GM12865 (cell line): ENCODE data around the gene ENO4.

ENCODE experiments used
- DNase-seq: peaks from one replicate; pipeline ENCODE4 v3.0.0; 2010; ENCODE audit warnings: low read depth
- H3K4me3 ChIP-seq: 2 replicates; pipeline ENCODE4 v1.5.1; 2011; ENCODE audit warnings: mild to moderate bottlenecking, low read depth, low read length, control low read depth
- CTCF ChIP-seq: IDR thresholded peaks from 2 replicates; pipeline ENCODE4 v1.5.1; 2011; ENCODE audit warnings: low read length, control low read depth, low read depth, inconsistent platforms; ENCODE audit not compliant: insufficient read depth; ENCODE audit errors: missing control alignments

The ENO4 gene

DNA sequence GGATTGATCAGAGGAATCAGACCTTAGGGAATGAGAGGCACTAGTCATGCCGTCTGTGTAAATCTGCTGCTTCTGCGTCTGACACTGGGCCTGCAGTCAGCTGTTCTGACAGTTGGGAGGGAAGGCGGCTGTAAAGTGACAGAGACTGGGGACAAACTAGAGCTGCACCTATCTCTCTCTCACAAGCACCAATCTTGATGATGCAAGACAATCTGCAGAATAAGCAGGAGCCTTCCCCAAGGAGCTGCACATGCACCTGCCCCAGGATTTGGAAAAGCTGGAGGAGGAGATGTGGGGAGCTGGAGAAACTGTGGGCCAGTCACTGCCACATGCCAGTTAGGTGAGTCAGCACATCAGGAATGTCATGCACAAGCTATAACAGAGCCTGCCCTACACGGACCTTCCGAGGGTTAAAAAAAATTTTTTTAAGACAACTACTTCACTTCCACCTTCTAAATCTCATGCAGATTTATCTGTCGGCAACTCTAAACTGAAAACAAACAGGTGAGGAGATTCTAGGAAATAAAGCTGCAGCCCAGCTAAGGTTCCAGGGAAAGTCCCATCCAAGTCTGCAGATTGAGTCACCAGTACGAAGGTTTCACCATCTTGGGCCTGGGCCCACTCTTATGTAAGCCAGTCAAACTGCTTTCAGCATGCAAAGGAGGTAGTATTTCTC is 39.2 kb downstream of the ENO4 start:
- no peak for TF ChIP-seq CTCF
- H3K4me3 ChIP-seq: no peak overlapping the region
- DNase-seq: no peak

DNA sequence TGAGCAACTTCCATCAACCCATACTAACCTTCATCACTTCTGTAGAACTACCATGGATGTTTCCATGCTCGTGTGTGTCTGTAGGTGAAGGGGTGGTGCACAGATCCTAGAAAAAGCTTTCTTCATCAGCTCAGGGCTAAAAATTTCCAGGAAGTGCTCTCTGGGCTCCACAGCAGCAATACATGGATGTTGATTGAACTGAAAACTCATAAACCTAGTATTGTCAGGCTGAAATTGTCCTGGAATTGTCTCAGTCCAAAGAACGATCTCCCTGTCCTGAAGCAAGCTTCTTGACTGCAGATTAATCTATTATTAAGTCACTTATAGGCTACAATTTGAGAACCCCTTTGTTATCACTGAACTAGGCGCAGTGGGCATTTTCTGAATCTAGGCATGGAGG is 39.8 kb downstream of the ENO4 start:
- DNase-seq: no peak
- no peak overlapping the region for H3K4me3 ChIP-seq
- no peak for TF ChIP-seq CTCF

DNA sequence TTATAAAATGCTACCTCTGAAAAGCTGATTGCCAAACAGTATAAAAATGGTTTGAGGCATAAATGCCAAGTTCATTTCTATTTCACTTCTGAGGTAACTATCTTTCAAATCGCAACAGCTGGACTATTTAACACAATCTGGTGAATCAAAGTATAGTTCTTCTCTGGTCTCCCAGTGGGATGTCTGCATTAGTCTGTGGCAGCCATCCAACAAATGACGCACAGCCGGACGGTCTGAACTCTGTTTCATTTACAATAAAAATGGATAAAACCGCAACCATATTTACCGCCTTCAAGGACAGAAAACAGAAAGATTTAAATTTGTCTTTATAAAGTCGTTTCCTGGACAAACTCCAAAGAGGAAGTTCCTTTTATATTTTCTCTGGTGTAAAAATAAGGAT is 41.9 kb downstream of the ENO4 start:
- no peak for DNase-seq
- no peak overlapping the region for H3K4me3 ChIP-seq
- TF ChIP-seq CTCF: no peak

GRCh38 chr10:116892907-116893685 is 43.8 kb downstream of the ENO4 start:
- DNase-seq: no peak
- H3K4me3 ChIP-seq: no peak overlapping the region
- TF ChIP-seq CTCF: no peak

DNA sequence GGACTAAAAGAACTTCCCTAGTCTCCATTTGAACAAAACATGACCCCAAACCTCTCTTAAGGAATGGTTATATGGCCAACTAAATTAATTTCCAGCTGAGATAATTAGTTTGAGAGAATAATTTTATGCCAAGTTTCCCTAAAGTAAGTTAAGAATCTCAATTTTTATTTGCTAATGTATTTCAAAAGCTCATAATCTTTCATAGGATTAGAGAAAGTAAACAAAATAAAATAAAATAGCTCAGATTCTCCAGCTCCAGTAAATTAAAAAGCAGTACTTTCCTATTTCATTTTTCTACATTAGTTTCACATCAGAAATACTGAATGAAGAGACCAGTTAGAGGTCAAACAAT is 44.4 kb downstream of the ENO4 start:
- TF ChIP-seq CTCF: no peak
- no peak for DNase-seq
- no peak overlapping the region for H3K4me3 ChIP-seq

DNA sequence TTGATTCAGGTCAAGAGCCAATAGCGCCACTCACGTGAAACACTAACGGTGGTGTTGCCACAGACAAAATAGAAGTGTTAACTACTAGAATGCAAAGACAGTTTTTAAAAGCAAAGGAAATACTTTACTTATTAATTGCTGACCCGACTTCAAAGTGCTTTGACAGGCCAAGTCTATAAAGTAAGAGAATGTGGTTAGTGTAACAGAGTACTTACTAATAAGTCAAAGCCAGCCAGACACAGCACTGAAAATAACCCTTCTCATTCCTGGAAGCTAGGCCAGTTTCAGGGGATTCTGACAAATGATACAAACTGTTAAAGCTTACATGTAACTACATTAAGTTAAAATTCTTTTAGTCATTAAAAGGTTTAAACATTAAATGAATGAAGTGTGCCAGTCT is 50.3 kb downstream of the ENO4 start:
- TF ChIP-seq CTCF: no peak
- no peak overlapping the region for H3K4me3 ChIP-seq
- DNase-seq: no peak

DNA sequence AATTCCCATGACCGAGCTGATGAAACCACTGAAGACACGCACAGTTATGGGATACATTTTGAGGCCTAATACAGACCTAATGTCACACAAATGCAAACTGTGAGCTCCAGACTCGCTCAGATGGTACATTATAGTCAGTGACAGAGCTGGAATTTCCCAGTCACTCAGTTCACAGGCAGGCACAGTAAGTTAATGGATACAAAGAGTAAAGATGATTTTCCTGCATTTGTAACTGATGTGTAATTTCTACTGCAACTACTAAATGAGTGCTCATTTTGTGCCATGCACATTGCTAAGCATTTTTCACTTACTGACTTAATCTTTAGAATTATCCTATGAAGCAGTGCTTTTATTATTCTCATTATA is 56.5 kb downstream of the ENO4 start:
- no peak for TF ChIP-seq CTCF
- no peak for DNase-seq
- H3K4me3 ChIP-seq: no peak overlapping the region
